PFSK-1 (cell line): ENCODE results near the gene USF1.

Experiments used
- FOXP2 ChIP-seq: optimal IDR thresholded peaks from 2 replicates; pipeline ENCODE3; 2011; ENCODE audit warnings: borderline replicate concordance, control low read depth, inconsistent platforms; ENCODE audit not compliant: insufficient read depth; ENCODE audit errors: extremely low read length, extremely low read depth
- POLR2AphosphoS5 ChIP-seq: IDR thresholded peaks from 2 replicates; pipeline ENCODE4 v1.6.1; 2012; ENCODE audit warnings: low read depth, mild to moderate bottlenecking, control low read depth, low read length, moderate library complexity
- REST ChIP-seq, 2 experiments: IDR thresholded peaks; 2 replicates each; pipeline versions ENCODE4 v1.6.1 to v1.8.0; 2011 to 2012; ENCODE audit warnings: low read depth in 2 of 2, low read length in 2 of 2, control low read depth in 1 of 2, inconsistent platforms in 1 of 2, mild to moderate bottlenecking in 1 of 2, moderate library complexity in 1 of 2; ENCODE audit not compliant: insufficient read depth in 1 of 2
- SIN3A ChIP-seq: IDR thresholded peaks from 2 replicates; pipeline ENCODE4 v1.6.1; 2012; ENCODE audit warnings: mild to moderate bottlenecking, low read length, moderate library complexity, borderline replicate concordance; ENCODE audit not compliant: insufficient read depth
- TAF1 ChIP-seq: IDR thresholded peaks from 2 replicates; pipeline ENCODE4 v1.6.1; 2012; ENCODE audit warnings: low read length, control low read depth, borderline replicate concordance; ENCODE audit not compliant: insufficient read depth

USF1 gene

GRCh38 chr1:160996178-160996577 lies 49.6 kb downstream of the USF1 start:
- TF ChIP-seq POLR2AphosphoS5 (no peak), SIN3A (no peak), TAF1 (no peak), FOXP2 (no peak), REST (IDR thresholded peaks at IDR 0.05; ENCODE audit: insufficient read depth in 1 of 2, low read depth in 2 of 2, low read length in 2 of 2) (no peak)

GRCh38 chr1:160993544-160994193 lies 52.1 kb downstream of the USF1 start:
- TF ChIP-seq FOXP2 (no peak), TAF1 (no peak), POLR2AphosphoS5 (no peak), SIN3A (no peak), REST (IDR thresholded peaks at IDR 0.05; ENCODE audit: insufficient read depth in 1 of 2, low read depth in 2 of 2, low read length in 2 of 2) (no peak)
